Transverse colon (tissue), 4 donors: ENCODE data around the gene FOXI1. TPM values are rescaled to one million over a fixed set of nuclear protein-coding genes. Genes with fewer than 3 reads are reported as not detected.

Source experiments
- DNase-seq: peaks from one replicate; pipeline ENCODE4 v3.0.0-alpha.2; 2019
- H3K27ac ChIP-seq, 4 donors: fragments of 200-600 bp; sonication (generic); 2 replicates each; pipeline ENCODE4 v1.5.1; 2016 to 2018; ENCODE audit warnings: inconsistent platforms in 4 of 4
- H3K27me3 ChIP-seq: fragments of 200-600 bp; sonication (generic); 2 replicates; pipeline ENCODE4 v1.5.1; 2017; ENCODE audit warnings: inconsistent platforms
- H3K36me3 ChIP-seq, 4 donors: fragments of 200-600 bp; sonication (generic); 2 replicates each; pipeline ENCODE4 v1.5.1; 2017 to 2019; ENCODE audit warnings: inconsistent platforms in 4 of 4
- H3K4me1 ChIP-seq, 4 donors: fragments of 200-600 bp; sonication (generic); 2 replicates each; pipeline ENCODE4 v1.5.1; 2017 to 2020; ENCODE audit warnings: inconsistent platforms in 4 of 4
- H3K4me3 ChIP-seq, 4 donors: fragments of 200-600 bp; sonication (generic); 1 replicate in 1 of 4; 2 replicates in 3 of 4; pipeline versions ENCODE4 v1.5.1 to v1.6.1; 2017 to 2019; ENCODE audit warnings: inconsistent platforms in 4 of 4
- H3K9me3 ChIP-seq, 2 donors: fragments of 200-600 bp; sonication (generic); 2 replicates each; pipeline ENCODE4 v1.5.1; 2017 to 2019; ENCODE audit warnings: inconsistent platforms in 2 of 2
- CTCF ChIP-seq, 5 experiments: fragments of 200-600 bp in 3 of 5; fragments of 450-650 bp in 2 of 5; sonication (generic) in 3 of 5; IDR thresholded peaks; 1 replicate in 2 of 5; 2 replicates in 3 of 5; pipeline ENCODE4 v1.5.1; 2016 to 2017; ENCODE audit warnings: antibody characterized with exemption in 5 of 5, inconsistent platforms in 3 of 5, mild to moderate bottlenecking in 2 of 5, moderate library complexity in 1 of 5
- EP300 ChIP-seq: sonication (generic); formaldehyde crosslinking; IDR thresholded peaks from one replicate; pipeline ENCODE4 v1.6.1; 2017; ENCODE audit warnings: antibody characterized with exemption, low read depth
- POLR2A ChIP-seq: fragments of 450-650 bp; IDR thresholded peaks from one replicate; pipeline ENCODE4 v1.6.1; 2016; ENCODE audit warnings: antibody characterized with exemption, mild to moderate bottlenecking, moderate library complexity
- POLR2AphosphoS5 ChIP-seq, 3 donors: sonication (generic); formaldehyde crosslinking; IDR thresholded peaks; one replicate each; pipeline ENCODE4 v1.6.1; 2016; ENCODE audit warnings: antibody characterized with exemption in 3 of 3
- WGBS, 2 donors: methylation state at CpG; one replicate each; pipeline ENCODE4 v1.1.5; 2018; ENCODE audit warnings: low coverage in 1 of 2; 5-methylcytosine and 5-hydroxymethylcytosine counted together
- in situ Hi-C, 4 donors: fragments of 200-750 bp; cut with MboI; loops; one replicate each; pipeline versions ENCODE4 v1.15.0 to v1.15.1; 2017; ENCODE audit warnings: low sequenced_read_pairs in 3 of 4, low pct_ligation_motif_present in 1 of 4, low pct_unique_long_range_greater_than_20kb in 1 of 4
- intact Hi-C: fragments of 100-400 bp; cut with DNase I; formaldehyde crosslinking; loops from one replicate; pipeline ENCODE4 v1.15.1; 2023; ENCODE audit warnings: low total_unique reads
- total RNA-seq, 4 donors: library from RNA; depleted of rRNA; stranded (reverse); fragments of >200 nt; gene quantifications; one replicate each; pipeline ENCODE4 v1.1.0, GENCODE V29; 2016

The FOXI1 gene
- total RNA-seq, 4 donors from 2014 or later = not detected

GRCh38 chr5:170154744-170155143, 49.0 kb downstream of the FOXI1 start:
- in situ Hi-C loops = no loop called here
- no peaks in the 10 kb centered on the region for H3K4me1 ChIP-seq
- intact Hi-C loops = no loop called here
- no peak overlapping the region for H3K4me3 ChIP-seq
- TF ChIP-seq POLR2A (no peak), EP300 (no peak), POLR2AphosphoS5 (IDR thresholded peaks at IDR 0.05) (no peak), CTCF (IDR thresholded peaks at IDR 0.05) (no peak)
- DNase-seq = no peak
- no peak overlapping the region for H3K27ac ChIP-seq
- no peaks in the 10 kb centered on the region for H3K27me3 ChIP-seq
- 53 to 67% methylated on average over 1 to 2 of the region's 2 CpGs for WGBS, 2 donors
- H3K9me3 ChIP-seq = no peaks in the 10 kb centered on the region
- H3K36me3 ChIP-seq = no peaks in the 10 kb centered on the region

GRCh38 chr5:170155771-170156170, 50.1 kb downstream of the FOXI1 start:
- DNase-seq = no peak
- in situ Hi-C loops (no loop called here), intact Hi-C loops (no loop called here)
- Histone ChIP-seq H3K9me3 (no peaks in the 10 kb centered on the region), H3K27ac (no peak overlapping the region), H3K27me3 (no peaks in the 10 kb centered on the region), H3K36me3 (no peaks in the 10 kb centered on the region), H3K4me3 (no peak overlapping the region), H3K4me1 (no peaks in the 10 kb centered on the region)
- TF ChIP-seq POLR2A (no peak), CTCF (IDR thresholded peaks at IDR 0.05) (no peak), POLR2AphosphoS5 (IDR thresholded peaks at IDR 0.05) (no peak)
- 82 to 100% methylated on average over 2 to 3 of the region's 3 CpGs for WGBS, 2 donors

GRCh38 chr5:170159101-170159698, 53.5 kb downstream of the FOXI1 start:
- in situ Hi-C loops = no loop called here
- H3K9me3 ChIP-seq = no peaks in the 10 kb centered on the region
- H3K27me3 ChIP-seq = no peaks in the 10 kb centered on the region
- H3K27ac ChIP-seq = no peak overlapping the region
- no peak overlapping the region for H3K4me3 ChIP-seq
- H3K36me3 ChIP-seq = no peaks in the 10 kb centered on the region
- WGBS, 2 donors = 70 to 74% methylated on average over 4 to 5 of the region's 5 CpGs
- TF ChIP-seq CTCF (IDR thresholded peaks at IDR 0.05) (no peak), POLR2A (no peak)
- no peak for DNase-seq
- intact Hi-C loops = no loop called here
- no peaks in the 10 kb centered on the region for H3K4me1 ChIP-seq

Other genes with a start within 250 kb of the FOXI1 start
- not detected for gene INSYN2B, start 125.4 kb upstream of the FOXI1 start, total RNA-seq
- gene C5orf58, start 127.1 kb downstream of the FOXI1 start, total RNA-seq = under 1 TPM in 1 of 4 donors, not detected in 3; 0.79 TPM
- gene LCP2, start 191.9 kb downstream of the FOXI1 start, total RNA-seq = 10 to 100 TPM in 3 of 4 donors, 1 to 10 TPM in 1; 2.6 to 33.0 (median 23.3) TPM